Stomach (tissue), 9 donors: ENCODE data around the gene C2CD4D. TPM values are rescaled to one million over a fixed set of nuclear protein-coding genes. Genes with fewer than 3 reads are reported as not detected.

Source experiments
- DNase-seq, 2 donors: peaks; one replicate each; pipeline versions ENCODE4 v3.0.0 to v3.0.0-alpha.2; 2013 to 2019
- H3K27ac ChIP-seq, 5 donors: fragments of 200-600 bp in 4 of 5; sonication (generic) in 4 of 5; one replicate each; pipeline ENCODE4 v1.5.1; 2013 to 2019; ENCODE audit warnings: mild to moderate bottlenecking in 1 of 5, moderate library complexity in 1 of 5
- H3K27me3 ChIP-seq, 3 donors: fragments of 200-600 bp; sonication (generic); one replicate each; pipeline ENCODE4 v1.5.1; 2017 to 2019; ENCODE audit warnings: mixed run types in 1 of 3
- H3K36me3 ChIP-seq, 4 donors: fragments of 200-600 bp; sonication (generic); 1 replicate in 3 of 4; 2 replicates in 1 of 4; pipeline ENCODE4 v1.5.1; 2016 to 2019
- H3K4me1 ChIP-seq, 4 donors: fragments of 200-600 bp; sonication (generic); one replicate each; pipeline ENCODE4 v1.5.1; 2016 to 2019
- H3K4me3 ChIP-seq, 4 donors: fragments of 200-600 bp; sonication (generic) in 3 of 4; one replicate each; pipeline ENCODE4 v1.5.1; 2016 to 2019; ENCODE audit warnings: mild to moderate bottlenecking in 1 of 4
- H3K9me3 ChIP-seq, 4 donors: fragments of 200-600 bp; sonication (generic); one replicate each; pipeline ENCODE4 v1.5.1; 2016 to 2019
- CTCF ChIP-seq, 7 experiments: fragments of 450-650 bp in 4 of 7; fragments of 200-600 bp in 3 of 7; sonication (generic) in 3 of 7; IDR thresholded peaks; one replicate each; pipeline ENCODE4 v1.5.1; 2016 to 2019; ENCODE audit warnings: antibody characterized with exemption in 7 of 7, control low read depth in 2 of 7, mild to moderate bottlenecking in 1 of 7
- EP300 ChIP-seq: sonication (generic); formaldehyde crosslinking; IDR thresholded peaks from one replicate; pipeline ENCODE4 v1.6.1; 2017; ENCODE audit warnings: antibody characterized with exemption
- POLR2A ChIP-seq, 4 donors: fragments of 450-650 bp; IDR thresholded peaks; one replicate each; pipeline ENCODE4 v1.6.1; 2016; ENCODE audit warnings: antibody characterized with exemption in 4 of 4, control low read depth in 2 of 4, mild to moderate bottlenecking in 1 of 4, moderate library complexity in 1 of 4
- POLR2AphosphoS5 ChIP-seq, 3 donors: sonication (generic); formaldehyde crosslinking; IDR thresholded peaks; one replicate each; pipeline ENCODE4 v1.6.1; 2016; ENCODE audit warnings: antibody characterized with exemption in 3 of 3
- WGBS, 5 donors: extraction: QIAGEN DNeasy Blood & Tissue Kit in 3 of 5; methylation state at CpG; one replicate each; pipeline versions ENCODE4 v1.1.5 to v1.1.7; 2013 to 2018; 5-methylcytosine and 5-hydroxymethylcytosine counted together
- intact Hi-C: fragments of 100-400 bp; cut with DNase I; formaldehyde crosslinking; loops from one replicate; pipeline ENCODE4 v1.15.1; 2023; ENCODE audit warnings: low total_unique reads
- polyA plus RNA-seq, 3 donors: library from polyadenylated mRNA; stranded (reverse); fragments of 200-250 nt; gene quantifications; one replicate each; pipeline ENCODE4 v1.2.3, GENCODE V29; 2013
- small RNA-seq, 4 donors: library from RNA; depleted of rRNA; stranded (forward); fragments of <200 nt; gene quantifications; one replicate each; pipeline ENCODE3, GENCODE V24; 2016
- total RNA-seq, 5 donors: library from RNA; depleted of rRNA; stranded (reverse); fragments of >200 nt; gene quantifications; one replicate each; pipeline versions ENCODE4 v1.1.0 to v1.2.3, GENCODE V29; 2014 to 2016
- donor health status: healthy with polysubstance abuse.
- donor health status: Bipolar disorder and iron deficiency.
- donor health status: healthy.

The C2CD4D gene
- total and polyA plus RNA-seq, 8 donors: 0.44 to 0.73 (median 0.58) TPM; not detected in 5

DNA sequence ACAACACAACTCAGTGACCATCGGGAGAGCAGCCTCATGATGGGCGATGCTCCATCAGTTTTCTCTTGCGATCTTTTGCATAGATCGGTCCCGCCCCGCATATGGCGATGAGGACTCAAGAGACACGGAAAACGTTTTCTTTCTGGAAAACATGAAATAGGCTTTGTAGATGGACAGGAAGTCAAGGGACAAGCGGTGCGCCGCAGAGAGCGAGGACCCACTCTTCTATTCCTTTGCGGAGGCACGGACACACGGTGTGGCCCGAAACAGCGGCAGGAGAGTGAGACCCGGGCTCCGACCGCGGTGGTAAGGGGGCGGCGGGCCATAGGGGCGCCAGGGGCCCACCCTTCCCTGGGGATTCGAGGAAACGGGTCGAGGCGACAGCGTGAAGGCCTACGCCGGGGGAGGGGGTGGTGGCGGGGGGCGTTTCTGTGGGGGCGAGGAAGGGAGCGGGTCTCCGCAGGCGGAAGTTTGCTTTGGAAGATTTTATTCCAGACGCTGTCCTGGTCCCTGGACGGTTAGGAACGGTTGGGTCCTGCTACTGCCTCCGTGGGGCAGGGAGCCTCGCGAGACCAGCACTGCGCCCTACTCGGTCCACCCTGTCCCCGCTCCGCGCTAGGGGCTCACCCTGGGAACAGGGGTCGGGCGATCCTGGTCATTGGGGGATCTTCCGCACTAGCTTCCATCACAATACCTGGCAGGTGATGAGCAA lies 48.5 kb downstream of the C2CD4D start:
- Histone ChIP-seq H3K27ac (peak overlapping the region; percentile 16 to 77 (median 68)), H3K36me3 (peaks cover 0 to 6% (median 0%) of the 10 kb centered on the region in 4 donors), H3K4me1 (peaks cover 13 to 30% (median 20%) of the 10 kb centered on the region in 4 donors), H3K27me3 (no peaks in the 10 kb centered on the region), H3K4me3 (peak overlapping the region; percentile 71 to 94 (median 78)), H3K9me3 (no peaks in the 10 kb centered on the region)
- WGBS, 5 donors: 0 to 1% (median 1%) methylated on average over 28 to 52 of the region's 52 CpGs
- intact Hi-C loops: no loop called here
- TF ChIP-seq EP300: no peak
- no peak for TF ChIP-seq CTCF (IDR thresholded peaks at IDR 0.05)
- DNase-seq: peak in 1 of 2 donors; percentile 41

DNA sequence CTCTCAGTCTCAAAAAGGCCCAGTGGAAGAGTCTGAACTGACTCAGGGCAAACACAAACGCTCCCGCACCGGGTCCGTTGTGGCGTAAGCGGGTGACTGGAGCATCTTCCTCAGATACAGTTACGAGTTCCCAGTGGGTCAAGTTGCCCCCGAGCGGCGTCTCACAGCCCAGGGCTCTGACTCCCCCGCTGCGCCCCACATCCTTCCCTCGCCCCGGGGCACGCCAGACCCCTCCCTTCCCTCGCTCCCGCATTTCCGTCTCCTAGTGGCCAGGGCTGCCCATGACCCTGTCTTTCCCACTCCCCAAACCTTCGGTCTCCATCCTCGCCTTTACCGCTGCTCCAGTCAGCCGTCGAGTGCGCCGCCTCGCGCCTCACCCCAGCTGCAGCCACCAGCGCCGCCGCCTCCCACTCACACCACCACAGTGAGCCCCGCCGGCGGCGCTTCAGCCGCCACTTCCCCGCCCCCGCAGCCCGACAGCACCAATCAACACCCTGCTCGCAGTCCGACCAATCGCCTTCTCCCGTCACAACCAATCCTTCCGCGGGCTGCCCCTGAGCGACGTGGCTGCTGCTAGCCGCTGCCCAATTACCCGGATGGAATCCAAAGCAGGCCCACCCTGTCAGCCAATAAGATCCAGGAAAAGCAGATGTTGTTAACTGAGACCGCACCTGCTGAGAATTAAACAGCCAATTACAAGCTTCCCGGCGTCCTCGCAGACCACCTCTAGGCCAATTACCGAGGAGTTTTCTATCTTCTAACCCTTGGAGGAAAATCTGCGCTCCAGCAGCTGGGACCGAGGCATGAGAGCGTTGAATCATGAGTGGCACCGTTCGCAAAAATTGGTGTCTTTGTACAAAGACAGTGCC lies 49.3 kb downstream of the C2CD4D start, which contains the start of gene TDRKH:
Gene TDRKH, minus strand, starts transcription at position 430 of the 869 bp plus-strand sequence. CDS start 7,478 bp downstream, outside the sequence.
- Histone ChIP-seq H3K27ac (peak within 1 kb of the TSS; percentile 41 to 77 (median 68)), H3K4me1 (peaks cover 13 to 30% (median 20%) of the 10 kb centered on the region in 4 donors), H3K9me3 (no peaks in the 10 kb centered on the region), H3K4me3 (peak within 1 kb of the TSS; percentile 71 to 94 (median 78)), H3K27me3 (no peaks in the 10 kb centered on the region), H3K36me3 (peaks cover 0 to 6% (median 0%) of the 10 kb centered on the region in 4 donors)
- WGBS, 5 donors: 0 to 1% (median 0%) methylated on average over 44 to 58 of the region's 58 CpGs
- TF ChIP-seq POLR2AphosphoS5 (IDR thresholded peaks at IDR 0.05) (peak; percentile 34 to 65 (median 56)), EP300 (no peak), CTCF (IDR thresholded peaks at IDR 0.05) (peak in 2 of 7 experiments; percentile 12 to 29), POLR2A (IDR thresholded peaks at IDR 0.05) (peak in 1 of 4 donors; percentile 70)
- DNase-seq: peak; percentile 98 to 99
- intact Hi-C loops: no loop called here

Small RNA genes lying within 50 kb of the gene (small RNA-seq; reads per million reads assigned to genes)
- 0 reads per million in 4 donors for gene RF00019

Other genes with a start within 250 kb of the C2CD4D start
- gene SNX27, start 227.8 kb downstream of the C2CD4D start, total RNA-seq: 10 to 100 TPM in 4 of 5 donors, 1 to 10 TPM in 1; 9.3 to 82.3 (median 31.2) TPM
- 1 to 10 TPM; 4.3 to 6.8 (median 5.8) TPM for gene SNX27, start 227.8 kb downstream of the C2CD4D start, polyA plus RNA-seq
- gene CELF3, start 123.0 kb downstream of the C2CD4D start, total RNA-seq: 10 to 100 TPM in 1 of 5 donors, 1 to 10 TPM in 2, under 1 TPM in 1, not detected in 1; 0.73 to 39.1 (median 1.2) TPM
- gene CELF3, start 123.0 kb downstream of the C2CD4D start, polyA plus RNA-seq: 1 to 10 TPM in 1 of 3 donors, under 1 TPM in 2; 0.92 to 4.3 (median 0.98) TPM
- gene RIIAD1, start 118.3 kb downstream of the C2CD4D start, total RNA-seq: not detected
- 1 to 10 TPM in 1 of 3 donors, not detected in 2; 1.4 TPM for gene RIIAD1, start 118.3 kb downstream of the C2CD4D start, polyA plus RNA-seq
- gene MRPL9, start 76.3 kb downstream of the C2CD4D start, total RNA-seq: 100 to 1,000 TPM in 1 of 5 donors, 10 to 100 TPM in 4; 19.8 to 246 (median 62.9) TPM
- 10 to 100 TPM; 59.5 to 79.7 (median 76.3) TPM for gene MRPL9, start 76.3 kb downstream of the C2CD4D start, polyA plus RNA-seq
- 10 to 100 TPM in 1 of 5 donors, 1 to 10 TPM in 3, under 1 TPM in 1; 0.29 to 30.4 (median 3.3) TPM for gene TDRKH, start 49.3 kb downstream of the C2CD4D start, total RNA-seq
- 1 to 10 TPM; 1.9 to 2.6 (median 2.4) TPM for gene TDRKH, start 49.3 kb downstream of the C2CD4D start, polyA plus RNA-seq
- gene LINGO4, start 34.4 kb downstream of the C2CD4D start, total RNA-seq: 1 to 10 TPM in 1 of 5 donors, not detected in 4; 3.2 TPM
- gene LINGO4, start 34.4 kb downstream of the C2CD4D start, polyA plus RNA-seq: under 1 TPM in 1 of 3 donors, not detected in 2; 0.06 TPM
- 10 to 100 TPM in 3 of 5 donors, 1 to 10 TPM in 2; 1.4 to 28.1 (median 16.2) TPM for gene RORC, start 8.0 kb downstream of the C2CD4D start, total RNA-seq
- gene RORC, start 8.0 kb downstream of the C2CD4D start, polyA plus RNA-seq: 10 to 100 TPM; 11.0 to 14.5 (median 11.5) TPM
- gene THEM5, start 13.9 kb upstream of the C2CD4D start, total RNA-seq: not detected
- not detected for gene THEM5, start 13.9 kb upstream of the C2CD4D start, polyA plus RNA-seq
- 10 to 100 TPM in 3 of 5 donors, 1 to 10 TPM in 1, under 1 TPM in 1; 0.89 to 48.4 (median 11.6) TPM for gene THEM4, start 69.7 kb upstream of the C2CD4D start, total RNA-seq
- 10 to 100 TPM in 2 of 3 donors, 1 to 10 TPM in 1; 9.0 to 11.2 (median 11.0) TPM for gene THEM4, start 69.7 kb upstream of the C2CD4D start, polyA plus RNA-seq
- gene S100A10, start 154.0 kb upstream of the C2CD4D start, total RNA-seq: 100 to 1,000 TPM in 2 of 5 donors, 10 to 100 TPM in 2, 1 to 10 TPM in 1; 6.4 to 308 (median 53.9) TPM
- gene S100A10, start 154.0 kb upstream of the C2CD4D start, polyA plus RNA-seq: 100 to 1,000 TPM; 220 to 830 (median 399) TPM
- gene S100A11, start 197.2 kb upstream of the C2CD4D start, total RNA-seq: 100 to 1,000 TPM in 1 of 5 donors, 10 to 100 TPM in 3, 1 to 10 TPM in 1; 9.8 to 450 (median 26.1) TPM
- gene S100A11, start 197.2 kb upstream of the C2CD4D start, polyA plus RNA-seq: 1,000 to 10,000 TPM; 1,189 to 3,881 (median 1,794) TPM
- under 1 TPM in 1 of 5 donors, not detected in 4; 0.18 TPM for gene TCHHL1, start 249.2 kb upstream of the C2CD4D start, total RNA-seq
- gene TCHHL1, start 249.2 kb upstream of the C2CD4D start, polyA plus RNA-seq: not detected